DMS 273 treated with DMSO at 0.1 percent for 48 hours (cell line): ENCODE results near the gene INTS7.

Experiments used
- DNase-seq: peaks from one replicate; lab custom pipeline; 2025; lab: John Stamatoyannopoulos, UW

The INTS7 gene

DNA sequence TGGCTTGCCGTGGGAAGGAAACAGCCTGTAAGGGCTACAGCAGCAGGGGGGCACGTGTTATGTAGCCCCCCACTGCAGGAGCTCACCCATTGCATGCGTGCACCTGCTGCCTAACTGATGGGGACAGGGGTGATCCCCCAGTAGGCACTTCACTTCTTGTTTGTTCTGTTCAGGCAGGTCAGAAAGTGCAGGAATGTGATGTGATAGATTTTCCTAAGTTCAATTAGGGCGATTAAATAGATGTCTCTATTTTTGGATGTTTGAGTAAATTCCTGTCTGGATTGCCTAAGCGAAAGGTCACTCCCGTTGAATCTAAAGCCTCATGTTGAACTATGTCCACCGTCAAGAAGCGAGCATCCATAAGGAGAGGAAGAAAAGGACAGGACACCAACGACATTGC lies 126.0 kb downstream of the INTS7 start:
- no peak for DNase-seq

DNA sequence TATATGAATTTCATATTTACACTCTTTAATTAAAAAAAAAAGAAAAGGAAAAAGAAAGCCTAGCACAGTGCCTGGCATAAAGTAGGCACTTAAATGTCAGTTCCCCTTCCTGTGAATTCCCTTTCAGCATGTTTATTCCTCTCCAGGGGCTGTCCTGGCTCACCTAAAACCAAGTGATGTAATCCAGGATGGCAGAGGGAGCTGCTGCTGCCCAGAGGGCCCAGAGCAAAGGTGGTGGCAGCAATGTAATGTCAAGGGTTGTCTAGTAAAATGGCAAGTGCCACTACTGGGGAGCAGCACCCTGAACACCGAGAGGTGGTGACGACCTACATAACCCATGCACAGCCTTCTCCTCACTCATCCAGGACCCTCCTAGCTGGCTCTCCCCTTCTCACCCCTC lies 126.4 kb downstream of the INTS7 start:
- DNase-seq, result no peak

DNA sequence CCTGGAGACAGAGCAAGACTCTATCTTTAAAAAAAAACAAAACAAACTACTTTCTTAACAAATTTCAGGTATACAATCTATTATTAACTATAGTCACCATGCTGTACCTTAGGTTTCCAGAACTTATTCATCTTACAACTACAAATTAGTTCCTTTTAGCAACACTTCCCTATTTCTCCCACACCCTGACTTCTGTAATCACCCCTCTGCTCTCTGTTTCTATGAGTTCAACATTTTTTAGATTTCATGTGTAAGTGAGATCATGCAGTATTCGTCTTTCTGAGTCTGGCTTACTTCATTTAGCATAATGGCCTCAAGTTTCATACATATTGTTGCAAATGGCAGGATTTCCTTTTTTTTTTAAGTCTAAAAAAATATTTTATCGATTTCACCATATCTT lies 126.9 kb downstream of the INTS7 start:
- DNase-seq, result no peak

GRCh38 chr1:211903490-211904245 lies 131.7 kb downstream of the INTS7 start:
- DNase-seq, result no peak

GRCh38 chr1:211902624-211903291 lies 132.6 kb downstream of the INTS7 start:
- DNase-seq, result no peak

- DNase-seq, result no peak
Observed at GRCh38 chr1:211901945-211902344, 133.4 kb downstream of the INTS7 start.

DNA sequence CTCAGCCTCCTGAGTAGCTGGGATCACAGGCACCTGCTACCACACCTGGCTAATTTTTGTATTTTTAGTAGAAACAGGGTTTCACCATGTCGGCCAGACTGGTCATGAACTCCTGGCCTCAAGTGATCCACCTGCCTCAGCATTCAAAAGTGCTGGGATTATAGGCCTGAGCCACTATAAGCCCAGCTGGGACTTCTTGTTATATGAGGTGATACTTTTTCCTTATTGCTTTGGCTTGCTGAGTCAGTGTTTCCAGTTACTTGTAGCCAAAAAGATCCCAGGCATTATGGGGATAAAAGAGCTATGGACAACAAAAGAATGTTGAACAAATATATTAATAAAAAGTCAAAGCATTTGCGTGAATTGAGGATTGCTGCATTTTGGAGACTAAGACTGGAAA lies 134.9 kb downstream of the INTS7 start:
- no peak for DNase-seq

DNA sequence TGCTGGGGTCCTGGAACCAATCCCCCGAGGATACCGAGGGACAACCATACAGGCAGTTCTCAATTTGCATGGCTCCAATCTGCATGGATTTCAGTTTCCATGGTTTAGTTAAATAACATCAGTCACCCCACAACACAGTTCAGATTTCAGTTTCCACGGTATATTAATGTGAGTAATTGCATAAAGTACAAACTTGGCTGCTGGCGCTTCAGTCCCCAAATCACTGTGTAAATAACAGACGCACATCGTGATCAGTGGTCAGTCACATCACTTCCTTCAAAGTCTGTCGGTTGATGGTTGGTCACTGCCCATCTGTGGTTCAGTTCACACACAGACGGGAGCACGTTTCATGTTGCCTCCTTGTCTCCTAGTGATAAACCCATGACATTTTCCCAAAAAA lies 138.4 kb downstream of the INTS7 start:
- no peak for DNase-seq

- no peak for DNase-seq
Observed at GRCh38 chr1:211895126-211895759, 140.1 kb downstream of the INTS7 start.

GRCh38 chr1:211894312-211894711 lies 141.0 kb downstream of the INTS7 start:
- no peak for DNase-seq

DNA sequence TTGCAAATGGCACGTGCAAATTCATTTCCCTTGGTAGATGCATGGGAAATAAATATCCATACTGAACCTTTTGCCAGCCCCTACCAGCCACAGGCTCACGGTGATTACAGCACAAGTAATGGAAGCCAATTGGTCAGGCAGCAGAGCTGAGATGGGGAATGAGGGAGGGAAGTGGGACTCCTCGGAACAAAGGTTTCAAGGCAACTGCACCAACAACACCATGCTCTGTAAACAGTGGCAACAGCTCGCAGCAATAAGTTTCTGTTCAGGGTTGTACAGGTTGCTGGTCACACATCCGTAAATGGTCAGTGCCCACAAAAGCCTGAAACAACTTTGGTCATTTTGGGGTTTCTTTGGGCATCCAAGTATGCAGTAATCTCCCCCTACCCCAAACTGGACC lies 142.1 kb downstream of the INTS7 start:
- no peak for DNase-seq

DNA sequence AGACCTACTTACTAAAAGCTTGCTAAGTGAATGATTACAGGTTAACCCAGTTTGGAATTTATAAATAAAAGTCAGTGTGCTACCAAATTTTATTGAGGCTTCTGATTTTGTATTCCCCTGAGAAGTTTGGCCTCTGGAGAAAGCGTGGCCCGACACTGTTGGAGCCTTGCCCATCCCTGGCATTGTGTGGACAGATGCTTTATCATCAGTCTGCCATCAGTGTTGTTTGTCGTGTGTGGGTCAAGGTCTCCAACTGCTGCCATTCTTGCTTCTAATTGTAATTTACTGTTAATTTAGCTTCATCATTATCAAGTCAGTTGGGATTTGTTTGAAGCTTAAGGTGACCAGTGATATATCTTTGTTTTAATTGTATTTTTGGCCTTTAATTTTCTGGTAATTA lies 142.8 kb downstream of the INTS7 start:
- no peak for DNase-seq

- DNase-seq, result no peak
Observed at GRCh38 chr1:211891708-211892107, 143.6 kb downstream of the INTS7 start.
